ENCODE results near the gene ANAPC2. TPM values are rescaled to one million over a fixed set of nuclear protein-coding genes. Genes with fewer than 3 reads are reported as not detected.

Gene ANAPC2
- total and polyA plus RNA-seq, 4 donors = 9.3 to 32.6 (median 19.6) TPM

DNA sequence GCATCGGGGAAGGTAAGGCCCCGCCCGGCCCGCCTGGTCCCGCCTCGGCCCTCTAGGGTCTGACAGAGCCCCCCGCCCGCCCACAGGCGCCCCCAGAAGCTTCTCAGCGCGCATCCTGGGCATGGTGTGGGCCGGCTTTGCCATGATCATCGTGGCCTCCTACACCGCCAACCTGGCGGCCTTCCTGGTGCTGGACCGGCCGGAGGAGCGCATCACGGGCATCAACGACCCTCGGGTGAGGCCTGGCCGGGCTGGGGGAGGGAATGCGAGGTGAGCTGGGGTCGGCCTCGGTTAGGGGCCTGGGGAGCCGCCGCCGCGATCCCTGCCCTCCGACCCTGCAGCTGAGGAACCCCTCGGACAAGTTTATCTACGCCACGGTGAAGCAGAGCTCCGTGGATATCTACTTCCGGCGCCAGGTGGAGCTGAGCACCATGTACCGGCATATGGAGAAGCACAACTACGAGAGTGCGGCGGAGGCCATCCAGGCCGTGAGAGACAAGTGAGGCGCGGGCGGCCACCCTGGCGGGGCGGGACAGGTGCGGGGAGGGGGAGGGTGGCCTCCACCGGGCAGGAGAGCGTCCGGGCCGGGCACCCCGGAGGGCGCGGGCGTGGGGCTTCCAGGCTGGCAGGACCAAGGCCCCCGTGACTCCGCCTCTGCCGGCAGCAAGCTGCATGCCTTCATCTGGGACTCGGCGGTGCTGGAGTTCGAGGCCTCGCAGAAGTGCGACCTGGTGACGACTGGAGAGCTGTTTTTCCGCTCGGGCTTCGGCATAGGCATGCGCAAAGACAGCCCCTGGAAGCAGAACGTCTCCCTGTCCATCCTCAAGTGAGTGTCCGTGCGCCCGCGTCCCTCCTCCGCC is 25.6 kb downstream of the ANAPC2 start:
- Histone ChIP-seq H3K4me3 (ENCODE audit: low read depth in 1 of 3, low read length in 3 of 3) (no peak overlapping the region), H3K27ac (ENCODE audit: low read depth in 1 of 2, low read length in 2 of 2) (no peak overlapping the region), H3K9me3 (ENCODE audit: control insufficient read depth in 4 of 4, low read length in 3 of 4) (no peaks in the 10 kb centered on the region), H3K9ac (ENCODE audit: low read depth in 1 of 2, low read length in 2 of 2) (no peak overlapping the region), H3K27me3 (ENCODE audit: control insufficient read depth in 4 of 4, insufficient read depth in 4 of 4, low read length in 3 of 4) (peaks cover 4 to 21% (median 14%) of the 10 kb centered on the region in 4 donors), H3K36me3 (ENCODE audit: control insufficient read depth in 4 of 4, insufficient read depth in 3 of 4, low read depth in 1 of 4, low read length in 3 of 4) (no peaks in the 10 kb centered on the region), H3K4me1 (ENCODE audit: control insufficient read depth in 4 of 4, insufficient read depth in 4 of 4, low read length in 3 of 4) (peaks cover 0 to 9% (median 4%) of the 10 kb centered on the region in 4 donors)
- TF ChIP-seq, protein P1, sequence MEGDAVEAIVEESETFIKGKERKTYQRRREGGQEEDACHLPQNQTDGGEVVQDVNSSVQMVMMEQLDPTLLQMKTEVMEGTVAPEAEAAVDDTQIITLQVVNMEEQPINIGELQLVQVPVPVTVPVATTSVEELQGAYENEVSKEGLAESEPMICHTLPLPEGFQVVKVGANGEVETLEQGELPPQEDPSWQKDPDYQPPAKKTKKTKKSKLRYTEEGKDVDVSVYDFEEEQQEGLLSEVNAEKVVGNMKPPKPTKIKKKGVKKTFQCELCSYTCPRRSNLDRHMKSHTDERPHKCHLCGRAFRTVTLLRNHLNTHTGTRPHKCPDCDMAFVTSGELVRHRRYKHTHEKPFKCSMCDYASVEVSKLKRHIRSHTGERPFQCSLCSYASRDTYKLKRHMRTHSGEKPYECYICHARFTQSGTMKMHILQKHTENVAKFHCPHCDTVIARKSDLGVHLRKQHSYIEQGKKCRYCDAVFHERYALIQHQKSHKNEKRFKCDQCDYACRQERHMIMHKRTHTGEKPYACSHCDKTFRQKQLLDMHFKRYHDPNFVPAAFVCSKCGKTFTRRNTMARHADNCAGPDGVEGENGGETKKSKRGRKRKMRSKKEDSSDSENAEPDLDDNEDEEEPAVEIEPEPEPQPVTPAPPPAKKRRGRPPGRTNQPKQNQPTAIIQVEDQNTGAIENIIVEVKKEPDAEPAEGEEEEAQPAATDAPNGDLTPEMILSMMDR (IDR thresholded peaks at IDR 0.05; ENCODE audit: low read depth, low read length, missing input control) = peak; percentile 23
- TF ChIP-seq YY1 (IDR thresholded peaks at IDR 0.05) (no peak), RAD21 (IDR thresholded peaks at IDR 0.05) (no peak), NR2F2 (IDR thresholded peaks at IDR 0.05) (no peak)
- TF ChIP-seq, protein P2, sequence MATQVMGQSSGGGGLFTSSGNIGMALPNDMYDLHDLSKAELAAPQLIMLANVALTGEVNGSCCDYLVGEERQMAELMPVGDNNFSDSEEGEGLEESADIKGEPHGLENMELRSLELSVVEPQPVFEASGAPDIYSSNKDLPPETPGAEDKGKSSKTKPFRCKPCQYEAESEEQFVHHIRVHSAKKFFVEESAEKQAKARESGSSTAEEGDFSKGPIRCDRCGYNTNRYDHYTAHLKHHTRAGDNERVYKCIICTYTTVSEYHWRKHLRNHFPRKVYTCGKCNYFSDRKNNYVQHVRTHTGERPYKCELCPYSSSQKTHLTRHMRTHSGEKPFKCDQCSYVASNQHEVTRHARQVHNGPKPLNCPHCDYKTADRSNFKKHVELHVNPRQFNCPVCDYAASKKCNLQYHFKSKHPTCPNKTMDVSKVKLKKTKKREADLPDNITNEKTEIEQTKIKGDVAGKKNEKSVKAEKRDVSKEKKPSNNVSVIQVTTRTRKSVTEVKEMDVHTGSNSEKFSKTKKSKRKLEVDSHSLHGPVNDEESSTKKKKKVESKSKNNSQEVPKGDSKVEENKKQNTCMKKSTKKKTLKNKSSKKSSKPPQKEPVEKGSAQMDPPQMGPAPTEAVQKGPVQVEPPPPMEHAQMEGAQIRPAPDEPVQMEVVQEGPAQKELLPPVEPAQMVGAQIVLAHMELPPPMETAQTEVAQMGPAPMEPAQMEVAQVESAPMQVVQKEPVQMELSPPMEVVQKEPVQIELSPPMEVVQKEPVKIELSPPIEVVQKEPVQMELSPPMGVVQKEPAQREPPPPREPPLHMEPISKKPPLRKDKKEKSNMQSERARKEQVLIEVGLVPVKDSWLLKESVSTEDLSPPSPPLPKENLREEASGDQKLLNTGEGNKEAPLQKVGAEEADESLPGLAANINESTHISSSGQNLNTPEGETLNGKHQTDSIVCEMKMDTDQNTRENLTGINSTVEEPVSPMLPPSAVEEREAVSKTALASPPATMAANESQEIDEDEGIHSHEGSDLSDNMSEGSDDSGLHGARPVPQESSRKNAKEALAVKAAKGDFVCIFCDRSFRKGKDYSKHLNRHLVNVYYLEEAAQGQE (IDR thresholded peaks at IDR 0.05) = no peak
- no peak for DNase-seq (ENCODE audit: low spot score)
- WGBS = 10% methylated on average over 74 of the region's 74 CpGs

DNA sequence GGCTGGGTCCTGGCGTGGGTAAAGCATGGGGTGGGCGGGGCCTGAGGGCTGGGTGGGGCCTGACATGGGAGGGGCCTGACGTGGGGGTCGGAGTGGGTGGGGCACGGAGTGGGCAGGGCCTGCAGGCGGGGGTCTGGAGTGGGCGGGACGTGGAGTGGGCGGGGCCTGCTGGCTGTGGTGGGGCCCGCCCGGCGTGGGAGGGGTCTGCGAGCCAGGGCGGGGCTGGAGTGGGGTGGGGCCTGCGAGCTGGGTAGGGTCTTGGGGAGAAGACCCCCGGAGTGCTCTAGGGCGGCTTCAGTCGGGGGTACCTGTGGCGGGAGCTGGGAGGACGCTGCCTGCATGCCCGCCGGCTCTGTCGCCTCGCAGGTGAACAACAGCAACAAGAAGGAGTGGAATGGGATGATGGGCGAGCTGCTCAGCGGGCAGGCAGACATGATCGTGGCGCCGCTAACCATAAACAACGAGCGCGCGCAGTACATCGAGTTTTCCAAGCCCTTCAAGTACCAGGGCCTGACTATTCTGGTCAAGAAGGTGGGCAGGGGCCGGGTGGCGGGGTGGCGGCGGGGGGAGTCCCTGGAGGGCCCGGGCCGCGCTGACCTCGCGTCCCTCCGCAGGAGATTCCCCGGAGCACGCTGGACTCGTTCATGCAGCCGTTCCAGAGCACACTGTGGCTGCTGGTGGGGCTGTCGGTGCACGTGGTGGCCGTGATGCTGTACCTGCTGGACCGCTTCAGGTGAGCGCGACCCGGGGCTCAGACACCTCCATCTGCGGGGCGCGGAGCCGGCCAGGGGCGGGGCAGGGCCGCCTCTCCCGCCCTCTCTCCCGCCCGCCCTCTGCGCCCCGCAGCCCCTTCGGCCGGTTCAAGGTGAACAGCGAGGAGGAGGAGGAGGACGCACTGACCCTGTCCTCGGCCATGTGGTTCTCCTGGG is 26.5 kb downstream of the ANAPC2 start:
- H3K27ac ChIP-seq (ENCODE audit: low read depth in 1 of 2, low read length in 2 of 2) = no peak overlapping the region
- H3K27me3 ChIP-seq (ENCODE audit: control insufficient read depth in 4 of 4, insufficient read depth in 4 of 4, low read length in 3 of 4) = peaks cover 9 to 15% (median 14%) of the 10 kb centered on the region in 4 donors
- H3K4me3 ChIP-seq (ENCODE audit: low read depth in 1 of 3, low read length in 3 of 3) = no peak overlapping the region
- no peak for DNase-seq (ENCODE audit: low spot score)
- whole genome bisulfite sequencing = 9% methylated on average over 70 of the region's 71 CpGs
- H3K36me3 ChIP-seq (ENCODE audit: control insufficient read depth in 4 of 4, insufficient read depth in 3 of 4, low read depth in 1 of 4, low read length in 3 of 4) = no peaks in the 10 kb centered on the region
- no peaks in the 10 kb centered on the region for H3K9me3 ChIP-seq (ENCODE audit: control insufficient read depth in 4 of 4, low read length in 3 of 4)
- H3K9ac ChIP-seq (ENCODE audit: low read depth in 1 of 2, low read length in 2 of 2) = no peak overlapping the region
- H3K4me1 ChIP-seq (ENCODE audit: control insufficient read depth in 4 of 4, insufficient read depth in 4 of 4, low read length in 3 of 4) = peaks cover 0 to 9% (median 3%) of the 10 kb centered on the region in 4 donors
- TF ChIP-seq HNF4G (IDR thresholded peaks at IDR 0.05) (no peak), EGR1 (IDR thresholded peaks at IDR 0.05; ENCODE audit: low read depth in 2 of 2) (no peak), JUND (IDR thresholded peaks at IDR 0.05) (no peak), HNF4A (conservative IDR thresholded peaks at IDR 0.05) (no peak), TAF1 (conservative IDR thresholded peaks at IDR 0.05) (no peak), FOXA1 (IDR thresholded peaks at IDR 0.05) (no peak), RAD21 (IDR thresholded peaks at IDR 0.05) (no peak), RXRA (IDR thresholded peaks at IDR 0.05) (no peak), FOXA2 (IDR thresholded peaks at IDR 0.05) (no peak), YY1 (IDR thresholded peaks at IDR 0.05) (no peak)
- TF ChIP-seq, protein P3, sequence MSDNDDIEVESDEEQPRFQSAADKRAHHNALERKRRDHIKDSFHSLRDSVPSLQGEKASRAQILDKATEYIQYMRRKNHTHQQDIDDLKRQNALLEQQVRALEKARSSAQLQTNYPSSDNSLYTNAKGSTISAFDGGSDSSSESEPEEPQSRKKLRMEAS (IDR thresholded peaks at IDR 0.05) = no peak
- TF ChIP-seq, protein P1 (IDR thresholded peaks at IDR 0.05; ENCODE audit: low read depth, low read length, missing input control) = no peak
- TF ChIP-seq, protein P4, sequence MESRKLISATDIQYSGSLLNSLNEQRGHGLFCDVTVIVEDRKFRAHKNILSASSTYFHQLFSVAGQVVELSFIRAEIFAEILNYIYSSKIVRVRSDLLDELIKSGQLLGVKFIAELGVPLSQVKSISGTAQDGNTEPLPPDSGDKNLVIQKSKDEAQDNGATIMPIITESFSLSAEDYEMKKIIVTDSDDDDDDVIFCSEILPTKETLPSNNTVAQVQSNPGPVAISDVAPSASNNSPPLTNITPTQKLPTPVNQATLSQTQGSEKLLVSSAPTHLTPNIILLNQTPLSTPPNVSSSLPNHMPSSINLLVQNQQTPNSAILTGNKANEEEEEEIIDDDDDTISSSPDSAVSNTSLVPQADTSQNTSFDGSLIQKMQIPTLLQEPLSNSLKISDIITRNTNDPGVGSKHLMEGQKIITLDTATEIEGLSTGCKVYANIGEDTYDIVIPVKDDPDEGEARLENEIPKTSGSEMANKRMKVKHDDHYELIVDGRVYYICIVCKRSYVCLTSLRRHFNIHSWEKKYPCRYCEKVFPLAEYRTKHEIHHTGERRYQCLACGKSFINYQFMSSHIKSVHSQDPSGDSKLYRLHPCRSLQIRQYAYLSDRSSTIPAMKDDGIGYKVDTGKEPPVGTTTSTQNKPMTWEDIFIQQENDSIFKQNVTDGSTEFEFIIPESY (IDR thresholded peaks at IDR 0.05) = no peak
